ENCODE measurements around the gene ELMO3.

- TF ChIP-seq POLR2A (IDR thresholded peaks at IDR 0.05): no peak
- TF ChIP-seq, protein P1, sequence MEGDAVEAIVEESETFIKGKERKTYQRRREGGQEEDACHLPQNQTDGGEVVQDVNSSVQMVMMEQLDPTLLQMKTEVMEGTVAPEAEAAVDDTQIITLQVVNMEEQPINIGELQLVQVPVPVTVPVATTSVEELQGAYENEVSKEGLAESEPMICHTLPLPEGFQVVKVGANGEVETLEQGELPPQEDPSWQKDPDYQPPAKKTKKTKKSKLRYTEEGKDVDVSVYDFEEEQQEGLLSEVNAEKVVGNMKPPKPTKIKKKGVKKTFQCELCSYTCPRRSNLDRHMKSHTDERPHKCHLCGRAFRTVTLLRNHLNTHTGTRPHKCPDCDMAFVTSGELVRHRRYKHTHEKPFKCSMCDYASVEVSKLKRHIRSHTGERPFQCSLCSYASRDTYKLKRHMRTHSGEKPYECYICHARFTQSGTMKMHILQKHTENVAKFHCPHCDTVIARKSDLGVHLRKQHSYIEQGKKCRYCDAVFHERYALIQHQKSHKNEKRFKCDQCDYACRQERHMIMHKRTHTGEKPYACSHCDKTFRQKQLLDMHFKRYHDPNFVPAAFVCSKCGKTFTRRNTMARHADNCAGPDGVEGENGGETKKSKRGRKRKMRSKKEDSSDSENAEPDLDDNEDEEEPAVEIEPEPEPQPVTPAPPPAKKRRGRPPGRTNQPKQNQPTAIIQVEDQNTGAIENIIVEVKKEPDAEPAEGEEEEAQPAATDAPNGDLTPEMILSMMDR (IDR thresholded peaks at IDR 0.05): no peak
These were observed 8.5 kb downstream of the ELMO3 start for GRCh38 chr16:67207249-67208091.
